Rectal smooth muscle tissue (tissue), 1 donor: ENCODE results near the gene RGS18.
A peak's percentile ranks its signal among the peaks of the same experiment; 100 is the strongest.
"Not testable (repeated sequence)": the region's sequence is repeated elsewhere in the genome, so short reads cannot be mapped to it uniquely, and the experiment has no call there.

Experiments
- H3K27ac ChIP-seq: one replicate; pipeline ENCODE4 v1.7.0; 2013; ENCODE audit warnings: low read depth, low read length, inconsistent platforms
- H3K27me3 ChIP-seq: one replicate; pipeline ENCODE4 v1.7.0; 2013; ENCODE audit warnings: low read length; ENCODE audit not compliant: control insufficient read depth, insufficient read depth
- H3K36me3 ChIP-seq: one replicate; pipeline ENCODE4 v1.7.0; 2013; ENCODE audit warnings: low read length; ENCODE audit not compliant: control insufficient read depth, insufficient read depth
- H3K4me1 ChIP-seq: one replicate; pipeline ENCODE4 v1.7.0; 2013; ENCODE audit warnings: low read length; ENCODE audit not compliant: control insufficient read depth, insufficient read depth
- H3K4me3 ChIP-seq: one replicate; pipeline ENCODE4 v1.7.0; 2013; ENCODE audit warnings: low read length
- H3K9ac ChIP-seq: one replicate; pipeline ENCODE4 v1.7.0; 2013; ENCODE audit warnings: low read length

RGS18 gene

GRCh38 chr1:192147221-192147620 lies 11.0 kb upstream of the RGS18 start:
- Histone ChIP-seq H3K4me1 (no peaks in the 10 kb centered on the region), H3K27me3 (no peaks in the 10 kb centered on the region), H3K4me3 (no peak overlapping the region), H3K36me3 (no peaks in the 10 kb centered on the region), H3K27ac (no peak overlapping the region), H3K9ac (no peak overlapping the region)

DNA sequence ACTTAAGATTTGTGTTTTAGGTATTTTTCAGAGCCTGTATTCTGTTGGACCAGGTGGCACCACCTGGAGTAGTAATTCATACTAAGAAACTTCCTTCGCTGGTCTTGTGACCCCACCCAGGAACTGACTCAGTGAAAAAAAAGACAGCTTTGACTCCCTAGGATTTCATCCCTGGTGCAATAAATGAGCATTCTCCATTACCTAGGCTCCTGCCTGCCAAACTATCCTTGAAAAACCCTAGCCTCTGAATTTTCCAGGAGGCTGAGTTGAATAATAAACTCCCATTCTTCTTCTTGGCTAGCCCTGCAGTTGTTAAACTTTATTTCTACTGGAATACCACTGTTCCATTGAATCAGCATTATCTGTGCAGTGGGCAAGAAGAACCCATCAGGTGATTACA lies 10.6 kb upstream of the RGS18 start:
- H3K27ac ChIP-seq: no peak overlapping the region
- H3K9ac ChIP-seq: no peak overlapping the region
- H3K4me1 ChIP-seq: no peaks in the 10 kb centered on the region
- H3K27me3 ChIP-seq: no peaks in the 10 kb centered on the region
- no peak overlapping the region for H3K4me3 ChIP-seq
- H3K36me3 ChIP-seq: no peaks in the 10 kb centered on the region

DNA sequence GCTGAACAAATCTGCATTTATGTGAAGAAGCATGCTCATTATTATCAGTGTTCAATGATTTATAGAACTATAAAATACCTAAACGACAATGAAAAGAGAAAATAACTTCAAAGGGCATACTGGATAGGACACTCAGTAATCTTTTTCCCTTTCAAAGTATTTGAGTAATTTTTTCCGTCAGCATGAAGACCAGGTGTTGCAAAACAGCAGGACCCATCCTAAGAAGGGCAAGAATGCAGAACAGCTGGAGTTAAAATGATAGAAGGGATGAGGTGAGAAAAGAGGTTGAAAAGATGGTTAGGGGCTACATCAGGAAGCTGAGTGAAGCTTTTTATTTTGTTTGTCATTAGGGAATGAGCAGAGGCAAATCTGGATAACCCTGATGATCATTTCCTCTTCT lies 7.1 kb upstream of the RGS18 start:
- Histone ChIP-seq H3K9ac (no peak overlapping the region), H3K36me3 (no peaks in the 10 kb centered on the region), H3K27ac (no peak overlapping the region), H3K27me3 (no peaks in the 10 kb centered on the region), H3K4me3 (no peak overlapping the region), H3K4me1 (no peaks in the 10 kb centered on the region)

- Histone ChIP-seq H3K27ac (no peak overlapping the region), H3K36me3 (no peaks in the 10 kb centered on the region), H3K4me1 (no peaks in the 10 kb centered on the region), H3K9ac (no peak overlapping the region), H3K27me3 (no peaks in the 10 kb centered on the region), H3K4me3 (no peak overlapping the region)
Measured at GRCh38 chr1:192153276-192153675, 5.0 kb upstream of the RGS18 start.

- no peaks in the 10 kb centered on the region for H3K27me3 ChIP-seq
- no peak overlapping the region for H3K4me3 ChIP-seq
- H3K9ac ChIP-seq: no peak overlapping the region
- H3K27ac ChIP-seq: no peak overlapping the region
- H3K4me1 ChIP-seq: no peaks in the 10 kb centered on the region
- no peaks in the 10 kb centered on the region for H3K36me3 ChIP-seq
Measured at GRCh38 chr1:192157067-192157466, 1.2 kb upstream of the RGS18 start.

DNA sequence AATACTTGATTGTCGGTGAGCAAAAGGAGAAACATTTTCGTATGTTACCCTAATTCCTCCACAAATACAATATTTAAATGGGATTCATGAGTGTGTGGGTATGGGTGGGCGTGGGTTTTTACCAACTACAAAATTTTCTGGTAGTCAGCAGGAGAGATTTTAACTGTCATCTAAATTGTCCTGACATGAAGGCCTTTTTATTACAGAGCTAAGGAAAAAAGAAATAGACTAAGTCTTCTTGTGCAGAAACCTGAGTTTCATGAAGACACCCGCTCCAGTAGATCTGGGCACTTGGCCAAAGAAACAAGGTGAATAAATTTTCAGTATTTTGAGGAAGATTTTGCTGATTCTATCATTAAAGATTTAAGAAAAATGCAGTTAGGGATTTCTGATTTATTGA lies 752 bp downstream of the RGS18 start:
- no peaks in the 10 kb centered on the region for H3K27me3 ChIP-seq
- H3K36me3 ChIP-seq: no peaks in the 10 kb centered on the region
- H3K9ac ChIP-seq: no peak overlapping the region
- no peaks in the 10 kb centered on the region for H3K4me1 ChIP-seq
- no peak overlapping the region for H3K4me3 ChIP-seq
- H3K27ac ChIP-seq: no peak overlapping the region

GRCh38 chr1:192159781-192160180 lies 1.5 kb downstream of the RGS18 start:
- H3K4me3 ChIP-seq: no peak overlapping the region
- H3K27ac ChIP-seq: no peak overlapping the region
- H3K36me3 ChIP-seq: no peaks in the 10 kb centered on the region
- no peaks in the 10 kb centered on the region for H3K27me3 ChIP-seq
- H3K4me1 ChIP-seq: no peaks in the 10 kb centered on the region
- no peak overlapping the region for H3K9ac ChIP-seq

DNA sequence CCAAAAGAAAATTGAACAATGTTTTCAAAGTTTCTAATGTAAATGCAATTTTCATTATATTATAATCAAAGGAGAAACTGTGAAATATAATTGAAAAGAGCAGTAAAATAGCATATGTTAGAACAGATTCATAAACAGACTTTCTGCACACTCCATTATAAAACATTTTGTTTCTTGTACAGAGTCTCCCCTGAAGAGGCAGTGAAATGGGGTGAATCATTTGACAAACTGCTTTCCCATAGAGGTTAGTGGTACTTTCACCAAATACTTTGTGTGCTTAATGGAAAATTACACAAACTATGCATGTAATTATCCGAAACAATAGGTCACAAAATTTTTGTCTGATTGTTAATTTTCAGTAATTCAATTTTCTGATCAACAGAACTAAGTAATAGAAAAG lies 1.9 kb downstream of the RGS18 start:
- Histone ChIP-seq H3K27ac (no peak overlapping the region), H3K36me3 (no peaks in the 10 kb centered on the region), H3K4me1 (no peaks in the 10 kb centered on the region), H3K27me3 (no peaks in the 10 kb centered on the region), H3K4me3 (no peak overlapping the region), H3K9ac (no peak overlapping the region)

DNA sequence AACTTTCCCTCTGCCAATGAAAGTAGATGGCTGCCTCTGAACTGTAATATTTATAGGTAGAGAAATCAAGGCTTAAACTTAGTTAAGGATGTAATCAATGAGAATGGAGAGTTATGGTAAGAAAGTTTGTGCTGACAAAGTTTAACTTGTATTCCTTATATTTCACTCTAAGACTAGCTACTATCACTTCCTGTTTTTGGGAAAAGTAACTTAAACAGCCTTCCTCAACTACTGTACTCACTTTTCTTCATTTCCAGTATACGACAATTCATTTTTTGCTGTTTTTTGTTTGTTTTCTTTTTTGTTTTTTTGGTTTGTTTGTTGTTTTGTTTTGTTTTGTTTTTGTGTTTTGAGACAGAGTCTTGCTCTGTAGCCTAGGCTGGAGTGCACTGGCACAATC lies 3.7 kb downstream of the RGS18 start:
- Histone ChIP-seq H3K36me3 (no peaks in the 10 kb centered on the region), H3K4me1 (no peaks in the 10 kb centered on the region), H3K27ac (no peak overlapping the region), H3K9ac (no peak overlapping the region), H3K4me3 (no peak overlapping the region), H3K27me3 (no peaks in the 10 kb centered on the region)

- no peaks in the 10 kb centered on the region for H3K27me3 ChIP-seq
- H3K36me3 ChIP-seq: no peaks in the 10 kb centered on the region
- H3K27ac ChIP-seq: no peak overlapping the region
Measured at GRCh38 chr1:192162376-192162775, 4.1 kb downstream of the RGS18 start.

GRCh38 chr1:192165002-192165401 lies 6.7 kb downstream of the RGS18 start:
- H3K27me3 ChIP-seq, H3K9ac ChIP-seq, H3K4me1 ChIP-seq, H3K36me3 ChIP-seq, H3K4me3 ChIP-seq, H3K27ac ChIP-seq: not testable (repeated sequence)

More at GRCh38 chr1:192162376-192162775, 4.1 kb downstream of the RGS18 start:
- no peaks in the 10 kb centered on the region for H3K4me1 ChIP-seq
- H3K9ac ChIP-seq: no peak overlapping the region
- peak overlapping the region; percentile 15 for H3K4me3 ChIP-seq

- Histone ChIP-seq H3K27me3 (no peaks in the 10 kb centered on the region), H3K4me1 (no peaks in the 10 kb centered on the region), H3K36me3 (no peaks in the 10 kb centered on the region), H3K4me3 (no peak overlapping the region), H3K9ac (no peak overlapping the region), H3K27ac (no peak overlapping the region)
Measured at GRCh38 chr1:192167011-192167410, 8.7 kb downstream of the RGS18 start.

DNA sequence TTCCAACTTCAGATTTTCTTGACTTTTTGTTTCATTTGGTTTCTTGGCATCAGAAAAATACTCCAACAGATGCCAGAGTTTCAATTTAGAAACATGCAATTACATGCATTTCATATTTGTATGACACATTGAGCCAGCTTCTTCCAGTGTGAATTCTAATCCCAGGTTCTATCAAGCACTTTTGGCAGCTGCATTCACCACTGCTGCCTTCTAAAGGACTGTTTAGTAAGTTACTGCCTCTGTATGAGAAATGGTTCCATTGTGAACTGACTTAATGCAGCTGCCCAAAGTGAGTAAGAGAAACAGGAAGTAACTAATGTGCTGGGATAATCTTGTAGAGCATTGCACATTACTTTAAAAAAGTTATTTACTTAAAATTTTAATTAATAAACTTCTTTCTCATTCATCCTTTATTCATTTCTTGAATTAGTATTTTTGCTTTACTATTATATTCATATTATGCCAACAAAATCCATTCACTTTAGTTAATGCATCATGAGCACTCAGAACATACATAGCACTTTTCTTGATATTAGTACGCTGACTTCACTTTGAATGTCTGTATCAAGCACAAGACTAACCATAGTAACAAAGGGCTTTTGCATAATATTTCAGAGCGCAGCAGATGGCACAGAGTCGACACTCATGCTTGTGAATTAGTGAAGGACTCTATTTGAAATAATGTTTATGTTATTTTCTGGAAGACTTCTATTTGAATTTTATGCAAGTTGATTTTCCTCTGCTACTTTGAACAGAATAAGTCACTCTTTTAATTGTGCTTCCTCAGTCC lies 9.8 kb downstream of the RGS18 start:
- Histone ChIP-seq H3K9ac (no peak overlapping the region), H3K27me3 (no peaks in the 10 kb centered on the region), H3K4me3 (no peak overlapping the region), H3K4me1 (no peaks in the 10 kb centered on the region), H3K27ac (no peak overlapping the region), H3K36me3 (no peaks in the 10 kb centered on the region)
